Thyroid gland (tissue), 4 donors: Measurements from ENCODE around the gene DHRS7B.

Experiments used
- POLR2A ChIP-seq, 2 donors: fragments of 450-650 bp; IDR thresholded peaks; one replicate each; pipeline ENCODE4 v1.6.1; 2017; ENCODE audit warnings: antibody characterized with exemption in 2 of 2, mild to moderate bottlenecking in 2 of 2, moderate library complexity in 1 of 2
- TF ChIP-seq, protein P1 (sequence below), 6 experiments: fragments of 200-600 bp in 3 of 6; fragments of 450-650 bp in 3 of 6; sonication (generic) in 3 of 6; IDR thresholded peaks; one replicate each; pipeline ENCODE4 v1.5.1; 2016 to 2019; ENCODE audit warnings: antibody characterized with exemption in 6 of 6, mild to moderate bottlenecking in 2 of 6, inconsistent platforms in 1 of 6, moderate library complexity in 1 of 6

DNA sequence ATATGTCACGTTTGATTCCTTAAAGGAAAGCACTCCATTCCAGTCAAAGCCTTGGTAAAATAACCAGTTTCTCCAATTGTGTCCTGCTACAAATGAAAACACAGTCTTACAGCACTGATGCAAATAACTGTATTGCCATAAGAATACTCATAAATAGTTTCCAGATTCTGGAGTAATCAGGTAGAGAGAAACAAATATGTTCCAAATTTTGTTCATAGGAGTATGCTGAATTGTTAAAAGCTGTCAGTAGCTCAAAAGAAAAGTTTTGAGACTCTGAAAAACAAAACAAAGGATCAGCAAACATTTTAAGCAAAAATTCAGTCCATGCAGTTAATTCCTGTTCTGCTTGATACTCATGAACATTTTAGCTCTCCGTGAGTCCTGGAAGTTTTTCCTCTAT is 7.8 kb downstream of the DHRS7B start:
- TF ChIP-seq POLR2A (IDR thresholded peaks at IDR 0.05) = no peak
- TF ChIP-seq, protein P1, sequence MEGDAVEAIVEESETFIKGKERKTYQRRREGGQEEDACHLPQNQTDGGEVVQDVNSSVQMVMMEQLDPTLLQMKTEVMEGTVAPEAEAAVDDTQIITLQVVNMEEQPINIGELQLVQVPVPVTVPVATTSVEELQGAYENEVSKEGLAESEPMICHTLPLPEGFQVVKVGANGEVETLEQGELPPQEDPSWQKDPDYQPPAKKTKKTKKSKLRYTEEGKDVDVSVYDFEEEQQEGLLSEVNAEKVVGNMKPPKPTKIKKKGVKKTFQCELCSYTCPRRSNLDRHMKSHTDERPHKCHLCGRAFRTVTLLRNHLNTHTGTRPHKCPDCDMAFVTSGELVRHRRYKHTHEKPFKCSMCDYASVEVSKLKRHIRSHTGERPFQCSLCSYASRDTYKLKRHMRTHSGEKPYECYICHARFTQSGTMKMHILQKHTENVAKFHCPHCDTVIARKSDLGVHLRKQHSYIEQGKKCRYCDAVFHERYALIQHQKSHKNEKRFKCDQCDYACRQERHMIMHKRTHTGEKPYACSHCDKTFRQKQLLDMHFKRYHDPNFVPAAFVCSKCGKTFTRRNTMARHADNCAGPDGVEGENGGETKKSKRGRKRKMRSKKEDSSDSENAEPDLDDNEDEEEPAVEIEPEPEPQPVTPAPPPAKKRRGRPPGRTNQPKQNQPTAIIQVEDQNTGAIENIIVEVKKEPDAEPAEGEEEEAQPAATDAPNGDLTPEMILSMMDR (IDR thresholded peaks at IDR 0.05) = no peak
